Fibroblast of villous mesenchyme (primary cell): ENCODE results near the gene OPTC. TPM values are rescaled to one million over a fixed set of nuclear protein-coding genes. Genes with fewer than 3 reads are reported as not detected.

ENCODE experiments used
- DNase-seq: peaks from one replicate; pipeline ENCODE4 v3.0.0-alpha.2; 2010; ENCODE audit warnings: low read depth
- H3K4me3 ChIP-seq: 2 replicates; pipeline ENCODE4 v1.5.1; 2011; ENCODE audit warnings: low read depth, mild to moderate bottlenecking, low read length
- CTCF ChIP-seq: IDR thresholded peaks from 2 replicates; pipeline ENCODE4 v1.5.1; 2012; ENCODE audit warnings: low read depth, mild to moderate bottlenecking, low read length; ENCODE audit not compliant: insufficient read depth
- total RNA-seq: library from RNA; depleted of rRNA; stranded (reverse); fragments of >200 nt; gene quantifications from 2 replicates; pipeline ENCODE4 v1.2.3, GENCODE V29; 2012

The OPTC gene
- total RNA-seq, 1 donor: not detected

DNA sequence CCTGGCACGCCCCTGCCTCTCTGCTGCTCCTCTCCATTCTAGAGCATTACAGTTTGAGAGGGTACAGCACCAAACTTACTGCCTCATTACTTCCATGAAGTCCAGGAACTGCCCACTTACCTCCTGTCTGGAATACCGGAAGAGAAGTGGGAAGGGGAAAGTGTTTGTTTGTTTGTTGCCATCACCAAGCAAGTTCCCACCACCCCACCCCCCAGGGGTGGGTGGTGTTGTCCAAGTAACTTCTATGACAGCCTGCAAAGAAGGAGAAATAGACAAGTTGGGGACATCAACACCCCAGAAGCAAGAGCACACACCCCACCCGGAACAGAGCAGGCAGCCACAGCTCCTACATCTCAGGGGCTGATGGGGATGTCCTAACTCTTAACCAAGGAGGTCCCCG is 18.0 kb downstream of the OPTC start:
- no peak overlapping the region for H3K4me3 ChIP-seq
- DNase-seq: no peak
- no peak for TF ChIP-seq CTCF

- no peak for TF ChIP-seq CTCF
- no peak overlapping the region for H3K4me3 ChIP-seq
- DNase-seq: no peak
These were observed 18.5 kb downstream of the OPTC start for GRCh38 chr1:203512517-203512847.

DNA sequence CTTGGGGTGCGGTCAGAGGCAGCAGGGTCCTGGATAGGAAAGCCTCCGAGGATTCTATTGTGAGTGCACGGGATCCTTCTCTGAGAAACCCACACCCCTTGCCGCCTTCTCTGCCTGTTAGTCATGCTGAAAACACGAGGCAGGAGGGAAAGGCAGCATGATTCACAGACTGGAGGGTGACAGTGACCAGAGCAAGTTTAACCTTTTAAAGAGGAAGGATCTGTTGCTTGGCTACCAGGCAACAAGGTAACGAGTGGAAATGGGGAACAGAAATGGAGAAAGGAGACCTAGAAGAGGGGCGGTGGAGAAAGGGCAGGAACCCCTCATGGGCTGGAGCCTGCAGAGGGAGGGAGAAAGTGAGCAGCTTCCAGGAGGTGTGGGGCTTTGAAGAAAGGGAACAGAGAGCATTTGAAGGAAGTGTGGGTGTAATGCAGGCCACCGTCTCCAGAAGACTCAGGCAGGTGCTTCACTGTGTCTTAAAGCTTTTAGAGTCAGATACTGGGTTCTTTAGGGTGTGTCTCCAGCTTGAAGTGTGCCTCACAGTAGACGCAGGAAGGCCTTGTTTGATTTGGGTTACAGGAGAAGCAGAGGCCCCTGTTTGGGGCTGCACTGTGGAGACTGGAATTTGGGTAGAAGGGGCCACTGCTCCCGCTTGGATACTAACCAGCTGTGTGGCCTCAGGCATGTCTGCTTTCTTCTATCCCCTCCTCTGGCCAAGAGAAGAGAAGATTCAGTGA is 19.1 kb downstream of the OPTC start:
- no peak overlapping the region for H3K4me3 ChIP-seq
- DNase-seq: peak; percentile 97
- no peak for TF ChIP-seq CTCF

GRCh38 chr1:203513585-203514031 is 19.7 kb downstream of the OPTC start:
- no peak for DNase-seq
- TF ChIP-seq CTCF: no peak
- no peak overlapping the region for H3K4me3 ChIP-seq

DNA sequence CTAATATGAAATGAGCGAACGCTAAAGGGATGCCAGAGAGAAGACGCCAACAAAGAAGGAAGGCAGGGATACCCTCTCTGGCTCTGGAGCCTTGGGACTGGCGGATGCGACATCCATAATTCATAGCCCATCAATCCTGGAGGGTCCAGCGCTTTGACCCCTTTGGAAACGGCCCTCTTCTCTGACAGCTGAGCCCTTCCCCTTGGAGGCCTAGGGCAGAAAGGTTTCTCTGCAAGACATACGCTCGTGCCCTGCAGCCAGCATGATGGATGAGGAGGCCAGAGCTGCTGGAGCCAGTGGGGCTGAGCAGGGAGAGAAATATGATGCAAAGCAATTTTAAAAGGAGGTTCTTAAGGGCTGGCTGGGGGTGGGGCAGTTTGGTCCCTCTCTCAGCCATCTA is 22.2 kb downstream of the OPTC start:
- no peak for DNase-seq
- no peak overlapping the region for H3K4me3 ChIP-seq
- TF ChIP-seq CTCF: no peak

DNA sequence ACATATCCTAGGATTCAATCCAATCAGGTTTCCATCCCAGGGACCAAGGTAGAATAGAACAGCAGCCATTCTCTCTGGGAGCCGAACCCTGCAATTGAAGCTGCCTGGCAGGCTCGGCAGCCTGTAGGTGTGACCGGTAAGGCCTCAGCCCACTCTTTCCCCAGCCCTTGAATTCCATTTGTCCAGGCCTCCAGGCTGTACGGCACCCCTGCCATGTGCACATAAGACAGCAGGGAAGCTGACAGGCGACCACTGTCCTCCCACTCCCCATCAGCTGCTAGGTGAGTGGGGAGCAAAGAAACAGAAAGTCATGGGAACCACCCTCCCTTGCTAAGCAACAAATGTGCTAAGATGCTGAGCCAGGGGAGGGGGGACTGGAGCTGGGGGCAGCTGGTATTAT is 23.0 kb downstream of the OPTC start:
- TF ChIP-seq CTCF: no peak
- no peak for DNase-seq
- H3K4me3 ChIP-seq: no peak overlapping the region
